ENCODE measurements around the gene ELF2.

The ELF2 gene

GRCh38 chr4:139083956-139084803 lies 92.8 kb downstream of the ELF2 start (continued):
- TF ChIP-seq ZBTB44 (tag by site-specific recombination; IDR thresholded peaks at IDR 0.05) (no peak), ZBTB21 (tag by site-specific recombination; IDR thresholded peaks at IDR 0.05) (no peak), ZNF785 (tag by site-specific recombination; IDR thresholded peaks at IDR 0.05) (0 out of 2 replicates have a peak, but pooled peaks have one; percentile 20), ZNF211 (tag by site-specific recombination; IDR thresholded peaks at IDR 0.05; ENCODE audit: low read depth) (no peak), ZNF26 (tag by site-specific recombination; IDR thresholded peaks at IDR 0.05) (no peak), ZNF19 (tag by site-specific recombination; IDR thresholded peaks at IDR 0.05; ENCODE audit: low read depth) (no peak), ZNF549 (tag by site-specific recombination; IDR thresholded peaks at IDR 0.05) (no peak), ZNF555 (tag by site-specific recombination; conservative IDR thresholded peaks at IDR 0.05) (no peak), ZNF701 (tag by site-specific recombination; IDR thresholded peaks at IDR 0.05) (no peak), FEZF1 (tag by site-specific recombination; IDR thresholded peaks at IDR 0.05) (peak; percentile 9; the same call in 1 of the 2 replicates), HIC1 (tag by site-specific recombination; IDR thresholded peaks at IDR 0.05) (no peak), ZNF561 (tag by site-specific recombination; IDR thresholded peaks at IDR 0.05; ENCODE audit: borderline replicate concordance) (no peak), ZNF660 (tag by site-specific recombination; IDR thresholded peaks at IDR 0.05) (peak; percentile 51; the same call in 1 of the 2 replicates)

- Histone ChIP-seq H3K27ac (ENCODE audit: extremely low read depth, low read depth, low read length) (peak overlapping the region; percentile 91), H3K36me3 (ENCODE audit: control insufficient read depth in 2 of 2, insufficient read depth in 1 of 2, low read length in 2 of 2) (no peaks in the 10 kb centered on the region), H3K9me3 (ENCODE audit: control insufficient read depth, insufficient read depth, low read depth, low read length) (no peaks in the 10 kb centered on the region), H3K4me3 (ENCODE audit: low read depth, low read length) (peak overlapping the region; percentile 85), H3K4me1 (ENCODE audit: control insufficient read depth, insufficient read depth, low read length) (no peaks in the 10 kb centered on the region; the same call in 1 of the 2 replicates)
- CTCF ChIA-PET: no interaction called here
- POLR2A ChIA-PET: no interaction called here
- TF ChIP-seq ZSCAN23 (tag by site-specific recombination; IDR thresholded peaks at IDR 0.05): no peak
- TF ChIP-seq ZNF221 (tag by site-specific recombination; IDR thresholded peaks at IDR 0.05; ENCODE audit: borderline replicate concordance): no peak
- no peak for TF ChIP-seq ZNF140 (tag by site-specific recombination; IDR thresholded peaks at IDR 0.05)
- no peak for TF ChIP-seq ZNF138 (tag by site-specific recombination; IDR thresholded peaks at IDR 0.05; ENCODE audit: borderline replicate concordance)
- no peak for TF ChIP-seq IKZF3 (tag by site-specific recombination; IDR thresholded peaks at IDR 0.05)
- TF ChIP-seq ZBTB26 (tag by site-specific recombination; optimal IDR thresholded peaks at IDR 0.05): peak; percentile 67
- 0 out of 2 replicates have a peak, but pooled peaks have one; percentile 7 for TF ChIP-seq ZNF10 (tag by site-specific recombination; IDR thresholded peaks at IDR 0.05)
- TF ChIP-seq ZNF184 (tag by site-specific recombination; IDR thresholded peaks at IDR 0.05): no peak
- TF ChIP-seq MZF1 (tag by site-specific recombination; IDR thresholded peaks at IDR 0.05; ENCODE audit: borderline replicate concordance): no peak
- TF ChIP-seq ZIC2 (tag by site-specific recombination; IDR thresholded peaks at IDR 0.05): no peak
- no peak for TF ChIP-seq ZNF707 (tag by site-specific recombination; IDR thresholded peaks at IDR 0.05)
- peak; percentile 44 for TF ChIP-seq EGR2 (tag by site-specific recombination; IDR thresholded peaks at IDR 0.05; ENCODE audit: low read depth)
- TF ChIP-seq ZNF266 (tag by site-specific recombination; IDR thresholded peaks at IDR 0.05; ENCODE audit: low read depth): no peak
- peak; percentile 9; the same call in 1 of the 2 replicates for TF ChIP-seq INSM2 (tag by site-specific recombination; IDR thresholded peaks at IDR 0.05)
- no peak for TF ChIP-seq KLF9 (tag by site-specific recombination; IDR thresholded peaks at IDR 0.05; ENCODE audit: low read depth)
- TF ChIP-seq ZFHX2 (tag by site-specific recombination; conservative IDR thresholded peaks at IDR 0.05): peak; percentile 32; the same call in 1 of the 2 replicates
- TF ChIP-seq ZNF341 (tag by site-specific recombination; IDR thresholded peaks at IDR 0.05; ENCODE audit: low read depth): peak; percentile 95
Measured at GRCh38 chr4:139083607-139083955, 93.4 kb downstream of the ELF2 start.
